Bronchial epithelial cell (primary cell): ENCODE results near the gene LRMDA. TPM values are rescaled to one million over a fixed set of nuclear protein-coding genes. Genes with fewer than 3 reads are reported as not detected.

Experiments
- DNase-seq: peaks from one replicate; pipeline ENCODE4 v3.0.0-alpha.2; 2010; ENCODE audit warnings: low read depth
- FAIRE-seq: peaks from 2 replicates; lab custom pipeline; 2011; peaks lifted over from hg19 to GRCh38; lab: Jason Lieb, UNC
- H3K27me3 ChIP-seq: 2 replicates; pipeline ENCODE4 v1.5.1; 2011; ENCODE audit warnings: low read length; ENCODE audit not compliant: control insufficient read depth, insufficient read depth
- H3K36me3 ChIP-seq: 2 replicates; pipeline ENCODE4 v1.5.1; 2011; ENCODE audit warnings: low read length; ENCODE audit not compliant: control insufficient read depth, insufficient read depth
- H3K4me3 ChIP-seq: 2 replicates; pipeline ENCODE4 v1.5.1; 2011; ENCODE audit warnings: mild to moderate bottlenecking, low read depth, low read length, control low read depth
- total RNA-seq: library from RNA; depleted of rRNA; stranded (reverse); fragments of >200 nt; gene quantifications from 2 replicates; pipeline ENCODE4 v1.2.1, GENCODE V29; 2014
- TF ChIP-seq, protein P1 (sequence below): IDR thresholded peaks from 2 replicates; pipeline ENCODE4 v1.5.1; 2011; ENCODE audit warnings: mild to moderate bottlenecking, moderate library complexity, low read length, control low read depth, inconsistent platforms; ENCODE audit not compliant: insufficient read depth, severe bottlenecking

LRMDA gene
- total RNA-seq, 1 donor from 2014 or later, result 1.6 TPM

GRCh38 chr10:76192151-76192550, 760.7 kb downstream of the LRMDA start:
- Histone ChIP-seq H3K27me3 (no peaks in the 10 kb centered on the region), H3K4me3 (no peak overlapping the region), H3K36me3 (no peaks in the 10 kb centered on the region)
- DNase-seq, result no peak
- TF ChIP-seq, protein P1, sequence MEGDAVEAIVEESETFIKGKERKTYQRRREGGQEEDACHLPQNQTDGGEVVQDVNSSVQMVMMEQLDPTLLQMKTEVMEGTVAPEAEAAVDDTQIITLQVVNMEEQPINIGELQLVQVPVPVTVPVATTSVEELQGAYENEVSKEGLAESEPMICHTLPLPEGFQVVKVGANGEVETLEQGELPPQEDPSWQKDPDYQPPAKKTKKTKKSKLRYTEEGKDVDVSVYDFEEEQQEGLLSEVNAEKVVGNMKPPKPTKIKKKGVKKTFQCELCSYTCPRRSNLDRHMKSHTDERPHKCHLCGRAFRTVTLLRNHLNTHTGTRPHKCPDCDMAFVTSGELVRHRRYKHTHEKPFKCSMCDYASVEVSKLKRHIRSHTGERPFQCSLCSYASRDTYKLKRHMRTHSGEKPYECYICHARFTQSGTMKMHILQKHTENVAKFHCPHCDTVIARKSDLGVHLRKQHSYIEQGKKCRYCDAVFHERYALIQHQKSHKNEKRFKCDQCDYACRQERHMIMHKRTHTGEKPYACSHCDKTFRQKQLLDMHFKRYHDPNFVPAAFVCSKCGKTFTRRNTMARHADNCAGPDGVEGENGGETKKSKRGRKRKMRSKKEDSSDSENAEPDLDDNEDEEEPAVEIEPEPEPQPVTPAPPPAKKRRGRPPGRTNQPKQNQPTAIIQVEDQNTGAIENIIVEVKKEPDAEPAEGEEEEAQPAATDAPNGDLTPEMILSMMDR, result no peak
- FAIRE-seq, result no peak

GRCh38 chr10:76192694-76193320, 761.4 kb downstream of the LRMDA start:
- Histone ChIP-seq H3K4me3 (no peak overlapping the region), H3K27me3 (no peaks in the 10 kb centered on the region), H3K36me3 (no peaks in the 10 kb centered on the region)
- DNase-seq (no peak), FAIRE-seq (no peak)
- TF ChIP-seq, protein P1, result no peak

GRCh38 chr10:76195654-76196390, 764.4 kb downstream of the LRMDA start:
- Histone ChIP-seq H3K4me3 (no peak overlapping the region), H3K36me3 (no peaks in the 10 kb centered on the region), H3K27me3 (no peaks in the 10 kb centered on the region)
- TF ChIP-seq, protein P1, result no peak
- no peak for DNase-seq
- FAIRE-seq, result no peak

DNA sequence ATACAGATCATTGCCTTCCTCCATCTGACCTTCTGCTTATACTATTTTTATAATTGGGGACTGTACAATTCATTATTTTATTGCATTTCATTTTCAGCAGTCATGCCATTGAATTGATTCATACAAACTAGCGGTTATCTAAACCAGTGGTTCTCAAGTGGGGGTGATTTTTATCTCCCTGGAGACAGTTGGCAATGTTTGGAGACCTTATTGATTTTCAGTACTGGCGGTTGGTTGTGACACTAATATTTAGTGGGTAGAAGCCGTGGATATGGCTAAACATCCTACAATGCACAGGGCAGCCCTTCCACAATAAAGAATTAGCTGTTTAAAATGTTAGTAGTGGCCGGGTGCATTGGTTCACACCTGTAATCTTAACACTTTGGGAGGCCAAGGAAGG, 765.9 kb downstream of the LRMDA start:
- FAIRE-seq, result no peak
- no peak for DNase-seq
- TF ChIP-seq, protein P1, result no peak

GRCh38 chr10:76198287-76199035, 767.0 kb downstream of the LRMDA start:
- Histone ChIP-seq H3K36me3 (no peaks in the 10 kb centered on the region), H3K27me3 (no peaks in the 10 kb centered on the region), H3K4me3 (no peak overlapping the region)
- FAIRE-seq, result no peak
- TF ChIP-seq, protein P1, result no peak
- no peak for DNase-seq

More for the DNA sequence above, 765.9 kb downstream of the LRMDA start:
- Histone ChIP-seq H3K4me3 (no peak overlapping the region), H3K36me3 (no peaks in the 10 kb centered on the region), H3K27me3 (no peaks in the 10 kb centered on the region)
